Dermis microvascular lymphatic vessel endothelial cell (primary cell): ENCODE results near the gene ADNP. TPM values are rescaled to one million over a fixed set of nuclear protein-coding genes. Genes with fewer than 3 reads are reported as not detected.

Experiments
- DNase-seq, 2 donors: peaks; one replicate each; pipeline versions ENCODE4 v3.0.0 to v3.0.0-alpha.2; 2010; ENCODE audit warnings: low read depth in 2 of 2
- total RNA-seq: library from RNA; depleted of rRNA; stranded (reverse); fragments of >200 nt; gene quantifications from 2 replicates; pipeline ENCODE4 v1.2.1, GENCODE V29; 2014

ADNP gene
- total RNA-seq, 1 donor from 2014 or later, result 28.6 TPM

DNA sequence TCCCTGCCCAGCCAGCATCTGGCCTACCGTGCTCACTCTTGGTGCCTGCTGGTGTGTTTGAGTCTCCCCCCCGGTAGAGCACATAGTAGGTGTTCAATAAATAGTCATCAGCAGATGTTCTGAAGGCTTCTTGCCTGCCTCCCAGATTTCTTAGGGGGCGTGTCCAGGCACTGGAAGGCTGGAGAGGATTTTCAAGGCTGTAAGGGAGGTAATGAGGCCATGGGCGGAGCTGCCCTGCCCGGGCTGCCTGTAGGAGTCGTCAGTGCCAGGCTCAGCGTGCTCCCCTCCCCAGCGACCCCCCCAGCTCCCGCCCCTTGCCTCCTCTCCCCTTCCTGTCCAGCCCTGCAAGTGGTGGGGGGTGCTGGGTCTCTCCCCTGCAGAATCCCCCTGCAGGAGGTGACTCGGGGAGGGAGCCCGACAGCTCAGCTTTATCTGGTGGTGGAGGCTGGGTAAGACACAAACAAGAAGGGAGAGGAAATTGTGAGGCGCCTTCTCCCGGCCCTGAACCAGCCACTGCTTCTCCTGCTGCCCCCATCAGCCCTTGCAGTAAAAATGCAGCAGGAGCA lies 80.4 kb downstream of the ADNP start:
- DNase-seq, result no peak

DNA sequence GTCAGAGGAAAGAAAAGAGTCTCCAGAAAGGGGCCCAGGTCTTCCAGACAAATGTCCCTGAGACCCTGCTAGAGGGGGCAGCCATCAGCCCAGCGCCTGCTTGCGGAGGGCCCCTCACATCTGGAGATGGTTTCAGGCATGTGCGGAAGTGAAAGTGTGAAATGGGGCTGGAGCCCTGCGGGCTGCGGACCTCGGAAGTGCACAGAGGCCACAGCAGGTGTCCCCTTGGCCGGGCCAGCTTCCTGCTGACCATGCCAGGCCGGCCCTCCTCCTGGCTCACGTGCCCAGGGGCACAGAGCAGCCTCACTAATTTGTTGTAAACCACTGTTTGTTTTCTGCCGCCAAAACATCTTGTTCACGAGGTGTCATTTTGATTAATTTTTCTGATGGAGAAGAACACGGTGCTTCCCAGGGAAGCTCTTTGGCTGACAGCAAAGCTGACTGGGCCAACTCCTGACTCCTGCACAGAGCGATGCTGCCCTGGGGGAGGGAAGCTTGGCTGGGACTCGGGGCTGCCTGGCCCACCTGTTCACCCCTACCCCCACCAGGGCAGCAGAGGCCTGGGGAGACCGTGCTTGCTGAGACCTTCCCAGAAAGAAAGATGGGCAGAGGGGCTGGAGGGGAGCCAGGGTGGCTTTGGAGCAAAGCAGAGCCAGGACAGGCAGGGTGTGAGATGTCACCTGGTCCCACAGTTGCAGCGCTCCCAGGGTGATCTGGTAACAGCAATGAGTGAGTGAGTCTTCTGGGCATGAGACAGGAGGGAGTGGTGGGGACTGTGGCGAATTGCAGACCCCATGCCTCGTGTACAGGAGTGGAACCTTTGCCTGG lies 82.2 kb downstream of the ADNP start:
- DNase-seq, result no peak

DNA sequence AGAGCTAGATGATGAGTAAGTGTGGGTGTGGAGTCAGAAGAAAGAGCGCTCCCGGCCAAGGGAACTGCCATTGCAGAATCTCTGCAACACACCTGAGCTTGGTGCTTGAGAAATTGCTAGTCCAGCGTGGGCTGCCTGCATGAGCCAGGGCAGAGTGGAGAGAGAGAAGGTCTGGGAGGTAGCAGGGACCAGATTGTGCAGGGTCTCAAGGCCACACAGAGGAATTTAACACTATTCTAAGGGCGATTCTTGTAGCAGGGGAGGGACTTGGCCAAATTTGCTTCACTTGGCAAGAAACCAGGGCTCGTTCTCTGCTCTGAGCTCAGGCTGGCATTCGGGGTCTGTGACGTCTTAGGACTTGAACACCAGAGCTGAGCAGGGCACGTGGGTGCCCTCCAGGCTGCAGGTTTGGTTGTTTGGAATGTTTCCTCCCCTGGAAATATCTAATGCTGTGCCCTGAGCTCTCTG lies 82.9 kb downstream of the ADNP start:
- DNase-seq, result no peak

DNA sequence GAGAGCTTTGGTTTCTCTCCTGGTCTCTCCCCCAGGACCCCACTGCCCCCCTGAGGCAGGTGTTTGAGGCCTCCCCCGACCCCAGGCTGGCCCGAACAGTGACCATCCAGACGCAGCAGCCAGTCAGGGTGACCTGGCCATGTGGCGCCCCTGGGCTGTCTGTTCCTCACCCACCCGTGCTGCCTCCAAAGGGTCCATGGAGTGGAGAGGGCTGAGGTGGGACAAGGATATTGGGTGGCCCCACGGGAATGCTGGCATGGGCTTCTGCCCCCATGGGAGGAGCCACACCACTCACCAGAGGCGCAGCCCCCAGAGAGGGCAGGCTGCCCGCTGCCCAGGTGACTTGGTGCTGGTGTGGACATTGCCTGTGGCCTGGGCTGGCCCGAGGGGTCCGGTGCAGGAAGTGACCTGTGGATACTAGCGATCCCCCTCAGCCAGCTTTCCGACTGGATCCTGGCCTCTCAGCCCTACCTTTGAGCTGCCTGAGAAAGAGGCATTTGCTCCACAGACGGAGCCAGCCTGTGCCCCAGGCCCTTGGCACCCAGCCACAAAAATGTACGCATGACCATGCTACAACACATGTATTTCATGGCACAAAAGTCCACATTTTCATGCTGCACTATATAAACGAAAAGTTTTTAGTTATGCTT lies 85.5 kb downstream of the ADNP start:
- DNase-seq, result no peak

DNA sequence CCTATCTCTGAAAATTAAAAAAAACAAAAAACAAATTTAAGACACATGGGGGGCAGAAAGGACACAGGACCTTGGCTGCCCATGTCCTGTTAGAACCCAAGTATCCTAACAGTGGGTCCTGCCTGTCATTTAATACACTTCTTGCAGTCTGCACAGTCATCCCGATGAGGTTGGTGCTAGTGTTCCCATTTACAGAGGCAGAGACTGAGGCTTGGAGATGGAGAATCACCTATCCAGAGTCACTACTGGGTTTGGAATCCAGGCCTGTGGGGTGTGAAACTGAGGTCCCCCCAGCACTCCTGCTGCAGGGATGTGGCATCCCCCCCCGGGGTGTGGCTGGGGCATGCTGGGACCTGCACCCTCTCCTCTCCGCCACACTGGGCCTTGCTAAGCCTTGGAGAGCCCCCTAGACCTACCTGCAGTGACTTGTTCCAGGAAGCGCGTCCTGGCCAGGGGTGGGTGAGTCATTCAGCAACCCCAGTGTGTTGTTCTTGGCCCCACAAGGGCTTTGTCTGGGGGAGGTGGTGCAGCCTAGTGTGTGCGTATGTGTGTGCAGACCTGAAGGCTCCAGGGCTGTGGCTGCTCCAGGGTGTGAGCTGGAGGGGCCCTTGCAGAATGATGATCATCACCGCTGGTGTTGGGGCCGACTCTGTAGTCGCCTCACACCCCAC lies 86.7 kb downstream of the ADNP start:
- DNase-seq, result peak; percentile 69 to 90

DNA sequence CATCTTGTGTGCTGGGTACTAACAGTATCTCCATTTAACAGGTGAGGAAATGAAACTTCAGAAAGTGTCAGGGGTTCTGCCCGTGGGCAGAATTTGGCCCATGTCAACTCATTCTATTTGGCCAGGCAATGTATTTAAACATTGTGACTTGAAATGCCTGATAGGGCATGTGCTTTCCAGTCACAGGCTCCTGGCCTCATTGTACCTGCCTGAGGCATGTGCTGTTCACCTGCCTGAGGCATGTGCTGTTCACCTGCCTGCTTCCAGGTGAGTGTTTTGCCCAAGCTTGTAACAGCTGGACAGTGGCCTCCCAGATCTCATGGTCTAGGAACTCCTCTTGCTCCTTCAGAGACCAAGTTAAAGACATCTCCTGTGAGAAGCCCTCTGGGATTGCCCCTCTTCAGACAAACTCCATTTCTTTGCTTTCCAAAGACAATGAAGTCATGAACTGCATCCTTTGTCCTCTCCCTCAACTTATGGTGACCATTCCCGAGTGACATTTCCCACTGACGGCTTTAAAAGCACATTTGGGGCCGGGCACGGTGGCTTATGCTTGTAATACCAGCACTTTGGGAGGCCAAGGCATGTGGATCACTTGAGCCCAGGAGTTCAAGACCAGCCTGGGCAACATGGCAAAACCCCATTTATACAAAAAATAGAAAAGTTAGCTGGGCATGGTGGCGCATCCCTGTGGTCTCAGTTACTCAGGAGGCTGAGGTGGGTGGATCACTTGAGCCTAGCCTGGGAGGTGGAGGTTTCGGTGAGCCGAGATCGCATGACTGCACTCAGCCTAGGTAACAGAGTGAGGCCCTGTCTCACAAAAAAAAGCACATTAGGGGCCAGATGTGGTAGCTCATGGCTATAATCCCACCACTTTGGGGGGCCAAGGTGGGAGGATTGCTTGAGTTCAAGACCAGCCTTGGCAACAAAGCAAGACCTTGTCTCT lies 87.6 kb downstream of the ADNP start:
- no peak for DNase-seq

DNA sequence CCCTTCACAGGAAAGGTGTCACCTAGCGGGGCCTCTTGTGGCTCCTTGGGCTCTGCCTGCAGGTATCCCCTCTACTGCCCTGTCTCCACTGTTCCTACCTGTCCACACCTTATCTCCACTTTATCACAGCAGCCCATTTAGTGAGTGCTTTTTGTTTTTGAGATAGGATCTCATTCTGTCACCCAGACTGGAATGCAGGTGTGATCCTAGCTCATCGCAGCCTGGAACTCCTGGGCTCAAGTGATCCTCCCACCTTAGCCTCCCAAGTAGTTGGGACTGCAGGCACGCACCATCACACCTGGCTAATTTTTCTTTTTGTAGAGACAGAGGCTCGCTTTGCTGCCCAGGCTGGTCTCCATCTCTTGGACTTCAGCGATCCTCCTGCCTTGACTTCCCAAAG lies 88.4 kb downstream of the ADNP start:
- no peak for DNase-seq

Other genes starting within 250 kb of the ADNP start
- gene RIPOR3, start 239.9 kb downstream of the ADNP start, total RNA-seq, result 0.13 TPM in 1 of 2 replicates, not detected in the other
- gene PARD6B, start 199.9 kb downstream of the ADNP start, total RNA-seq, result 0.39 and 0.51 TPM in 2 replicates
- gene BCAS4, start 136.4 kb downstream of the ADNP start, total RNA-seq, result 1.5 TPM in 2 replicates
- 36.8 and 45.6 TPM in 2 replicates for gene DPM1, start 27.1 kb upstream of the ADNP start, total RNA-seq
- 6.7 and 8.2 TPM in 2 replicates for gene MOCS3, start 27.4 kb upstream of the ADNP start, total RNA-seq
- gene KCNG1, start 91.7 kb upstream of the ADNP start, total RNA-seq, result 1.9 and 2.3 TPM in 2 replicates